ENCODE data around the gene PARVG.

The PARVG gene

GRCh38 chr22:44144046-44144569 lies 36.6 kb upstream of the PARVG start:
- ATAC-seq (ENCODE audit: insufficient read depth, low read depth), result no peak
- DNase-seq, result no peak
- no peaks in the 10 kb centered on the region for H3K4me1 ChIP-seq (ENCODE audit: insufficient read depth, low read length)

GRCh38 chr22:44145544-44145943 lies 35.2 kb upstream of the PARVG start:
- no peak overlapping the region for H3K4me3 ChIP-seq (ENCODE audit: low read depth in 1 of 2, low read length in 2 of 2)
- H3K36me3 ChIP-seq (ENCODE audit: insufficient read depth, low read length), result no peaks in the 10 kb centered on the region
- DNase-seq, result no peak
- no peaks in the 10 kb centered on the region for H3K4me1 ChIP-seq (ENCODE audit: insufficient read depth, low read length)
- H4K20me1 ChIP-seq (ENCODE audit: insufficient read depth, low read length), result peaks cover 6% of the 10 kb centered on the region
- no peak overlapping the region for H3K27ac ChIP-seq (ENCODE audit: low read length)
- TF ChIP-seq EZH2 (IDR thresholded peaks at IDR 0.05; ENCODE audit: borderline replicate concordance, low read depth, low read length, severe bottlenecking) (no peak), CTCF (IDR thresholded peaks at IDR 0.05; ENCODE audit: borderline replicate concordance, extremely low read depth, low read length, poor library complexity, severe bottlenecking) (no peak)
- H3K9me3 ChIP-seq (ENCODE audit: insufficient read depth, low read length, severe bottlenecking), result no peaks in the 10 kb centered on the region
- no peaks in the 10 kb centered on the region for H3K27me3 ChIP-seq (ENCODE audit: insufficient read depth, low read length, poor library complexity)
- H3K9ac ChIP-seq (ENCODE audit: low read depth, low read length), result no peak overlapping the region
- no peak overlapping the region for H2AFZ ChIP-seq (ENCODE audit: low read depth, low read length)
- no peak overlapping the region for H3K4me2 ChIP-seq (ENCODE audit: insufficient read depth, low read length)
- ATAC-seq (ENCODE audit: insufficient read depth, low read depth), result no peak
- H3K79me2 ChIP-seq (ENCODE audit: insufficient read depth, low read length), result no peaks in the 10 kb centered on the region

More at GRCh38 chr22:44144046-44144569, 36.6 kb upstream of the PARVG start:
- H3K27me3 ChIP-seq (ENCODE audit: insufficient read depth, low read length, poor library complexity), result no peaks in the 10 kb centered on the region
- H3K36me3 ChIP-seq (ENCODE audit: insufficient read depth, low read length), result no peaks in the 10 kb centered on the region
- no peak overlapping the region for H3K4me2 ChIP-seq (ENCODE audit: insufficient read depth, low read length)
- no peak overlapping the region for H2AFZ ChIP-seq (ENCODE audit: low read depth, low read length)
- TF ChIP-seq CTCF (IDR thresholded peaks at IDR 0.05; ENCODE audit: borderline replicate concordance, extremely low read depth, low read length, poor library complexity, severe bottlenecking), result no peak
- no peak for TF ChIP-seq EZH2 (IDR thresholded peaks at IDR 0.05; ENCODE audit: borderline replicate concordance, low read depth, low read length, severe bottlenecking)
- H3K27ac ChIP-seq (ENCODE audit: low read length), result no peak overlapping the region
- peaks cover 4% of the 10 kb centered on the region for H4K20me1 ChIP-seq (ENCODE audit: insufficient read depth, low read length)
- H3K4me3 ChIP-seq (ENCODE audit: low read depth in 1 of 2, low read length in 2 of 2), result no peak overlapping the region
- no peaks in the 10 kb centered on the region for H3K9me3 ChIP-seq (ENCODE audit: insufficient read depth, low read length, severe bottlenecking)
- H3K9ac ChIP-seq (ENCODE audit: low read depth, low read length), result no peak overlapping the region
- H3K79me2 ChIP-seq (ENCODE audit: insufficient read depth, low read length), result no peaks in the 10 kb centered on the region

DNA sequence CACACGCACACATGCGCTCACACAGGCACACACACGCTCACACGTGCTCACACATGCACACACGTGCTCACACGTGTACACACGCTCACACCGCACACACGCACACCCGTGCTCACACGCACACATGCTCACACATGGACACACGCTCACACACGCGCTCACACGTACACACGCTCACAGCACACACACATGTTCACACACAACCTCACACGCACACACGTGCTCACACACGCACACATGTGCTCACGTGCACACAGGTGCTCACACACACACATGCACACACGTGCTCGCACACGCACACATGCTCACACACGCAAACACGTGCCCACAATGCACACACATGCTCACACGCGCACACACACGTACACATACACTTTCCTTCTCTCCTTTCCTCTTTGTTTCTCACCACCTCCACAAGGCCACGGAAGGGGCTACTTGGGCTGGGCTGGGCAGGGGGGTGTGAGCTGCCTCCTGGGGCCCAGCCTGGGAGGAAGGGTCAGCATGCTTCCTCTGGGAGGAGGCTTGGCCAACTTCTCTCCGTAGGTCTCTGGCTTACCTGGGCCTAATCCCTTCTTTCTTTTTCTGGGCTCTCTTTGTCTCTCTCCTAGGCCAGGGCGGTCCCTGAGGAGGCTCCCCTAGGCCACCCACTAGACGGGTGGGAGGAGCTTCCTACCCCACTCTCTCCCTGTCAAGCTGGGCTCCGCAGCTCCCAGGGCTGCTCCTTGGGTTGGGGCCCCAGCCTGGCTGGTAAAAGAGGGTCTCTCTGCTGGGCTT lies 34.5 kb upstream of the PARVG start:
- Histone ChIP-seq H3K27me3 (ENCODE audit: insufficient read depth, low read length, poor library complexity) (no peaks in the 10 kb centered on the region), H2AFZ (ENCODE audit: low read depth, low read length) (no peak overlapping the region), H3K9ac (ENCODE audit: low read depth, low read length) (no peak overlapping the region), H3K36me3 (ENCODE audit: insufficient read depth, low read length) (no peaks in the 10 kb centered on the region), H3K27ac (ENCODE audit: low read length) (no peak overlapping the region), H3K4me1 (ENCODE audit: insufficient read depth, low read length) (no peaks in the 10 kb centered on the region), H3K4me3 (ENCODE audit: low read depth in 1 of 2, low read length in 2 of 2) (no peak overlapping the region), H4K20me1 (ENCODE audit: insufficient read depth, low read length) (peaks cover 6% of the 10 kb centered on the region), H3K4me2 (ENCODE audit: insufficient read depth, low read length) (no peak overlapping the region), H3K79me2 (ENCODE audit: insufficient read depth, low read length) (no peaks in the 10 kb centered on the region), H3K9me3 (ENCODE audit: insufficient read depth, low read length, severe bottlenecking) (no peaks in the 10 kb centered on the region)
- DNase-seq (no peak), ATAC-seq (ENCODE audit: insufficient read depth, low read depth) (no peak)
- no peak for TF ChIP-seq EZH2 (IDR thresholded peaks at IDR 0.05; ENCODE audit: borderline replicate concordance, low read depth, low read length, severe bottlenecking)
- TF ChIP-seq CTCF (IDR thresholded peaks at IDR 0.05; ENCODE audit: borderline replicate concordance, extremely low read depth, low read length, poor library complexity, severe bottlenecking), result no peak

Data from DND-41 (cell line).